ENCODE results near the gene UGT1A3.

Gene UGT1A3

GRCh38 chr2:233758141-233758540 lies 29.3 kb downstream of the UGT1A3 start:
- no peak for DNase-seq (ENCODE audit: low spot score)

DNA sequence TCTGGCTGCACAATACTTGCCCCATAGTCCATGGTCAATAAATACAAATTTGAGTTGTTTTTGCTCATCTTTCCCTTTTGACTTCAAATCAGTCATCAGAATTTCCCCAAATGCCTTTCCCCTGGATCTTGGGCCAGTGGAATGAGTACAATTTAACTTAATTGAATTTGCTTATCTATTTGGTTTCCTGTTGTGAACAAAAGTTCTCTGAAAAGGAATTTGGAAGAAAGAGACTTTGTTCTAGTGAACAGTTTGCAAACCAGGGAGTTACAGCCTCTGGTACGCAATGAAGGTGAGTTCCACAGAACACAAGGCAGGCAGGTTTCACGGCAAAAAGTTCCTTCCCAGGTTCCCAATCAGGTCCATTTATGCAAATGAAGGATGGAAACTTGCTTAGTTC lies 30.0 kb downstream of the UGT1A3 start:
- DNase-seq (ENCODE audit: low spot score), result no peak

GRCh38 chr2:233760043-233760442 lies 31.2 kb downstream of the UGT1A3 start, which contains the start of gene UGT1A1:
UGT1A1 (plus strand) TSS chr2:233760270; CDS start chr2:233760288, 18 bp downstream.
- no peak for DNase-seq (ENCODE audit: low spot score)

DNA sequence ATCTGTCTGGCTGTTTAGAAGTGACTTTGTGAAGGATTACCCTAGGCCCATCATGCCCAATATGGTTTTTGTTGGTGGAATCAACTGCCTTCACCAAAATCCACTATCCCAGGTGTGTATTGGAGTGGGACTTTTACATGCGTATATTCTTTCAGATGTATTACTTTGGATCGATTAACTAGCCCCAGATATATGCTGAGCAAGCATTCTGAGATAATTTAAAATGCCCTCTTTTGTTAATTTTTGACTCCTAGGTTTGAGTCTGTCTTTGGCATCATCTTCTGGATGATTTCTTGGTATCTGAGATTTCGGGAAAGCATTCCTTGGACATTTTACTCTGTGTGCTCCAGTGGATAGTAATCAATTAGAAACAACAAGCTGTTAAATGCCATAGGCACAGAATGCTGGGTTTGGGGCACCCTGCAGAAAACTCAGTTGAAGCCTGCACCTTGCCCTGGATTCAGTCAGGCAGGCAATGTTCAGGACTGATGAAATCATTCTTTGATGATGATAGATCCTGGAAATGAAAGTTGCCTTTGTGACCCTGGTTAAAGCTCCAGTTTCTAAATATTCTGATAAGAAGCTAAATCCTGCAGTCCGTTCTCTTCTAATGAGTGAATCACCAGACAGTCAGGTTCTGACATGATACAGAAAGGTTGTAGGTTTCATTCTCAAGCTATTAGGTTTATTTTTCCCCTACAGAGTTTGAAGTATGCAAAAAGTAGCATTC lies 32.4 kb downstream of the UGT1A3 start:
- no peak for DNase-seq (ENCODE audit: low spot score)

DNA sequence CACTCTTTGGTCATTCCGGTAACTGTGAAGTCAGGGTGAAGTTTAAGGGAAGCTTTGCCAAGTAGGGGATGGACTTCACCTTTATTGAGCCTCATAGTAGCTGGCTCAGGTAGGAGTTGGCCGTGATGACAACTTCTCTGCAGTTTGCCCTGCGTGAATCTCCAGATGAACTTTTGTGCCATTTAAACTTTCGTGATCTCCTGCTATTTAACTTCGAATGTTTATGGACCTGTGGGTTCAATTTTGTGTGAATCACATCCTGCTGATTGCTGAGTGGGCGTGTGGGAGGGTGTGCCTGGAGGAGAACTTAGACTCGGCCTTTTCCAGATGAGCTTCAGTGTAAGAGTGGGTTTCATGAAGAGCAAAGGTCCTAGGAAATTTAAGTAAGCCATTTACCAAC lies 35.4 kb downstream of the UGT1A3 start:
- DNase-seq (ENCODE audit: low spot score), result peak; percentile 18

- DNase-seq (ENCODE audit: low spot score), result no peak
Measured at GRCh38 chr2:233764761-233765160, 35.9 kb downstream of the UGT1A3 start.

DNA sequence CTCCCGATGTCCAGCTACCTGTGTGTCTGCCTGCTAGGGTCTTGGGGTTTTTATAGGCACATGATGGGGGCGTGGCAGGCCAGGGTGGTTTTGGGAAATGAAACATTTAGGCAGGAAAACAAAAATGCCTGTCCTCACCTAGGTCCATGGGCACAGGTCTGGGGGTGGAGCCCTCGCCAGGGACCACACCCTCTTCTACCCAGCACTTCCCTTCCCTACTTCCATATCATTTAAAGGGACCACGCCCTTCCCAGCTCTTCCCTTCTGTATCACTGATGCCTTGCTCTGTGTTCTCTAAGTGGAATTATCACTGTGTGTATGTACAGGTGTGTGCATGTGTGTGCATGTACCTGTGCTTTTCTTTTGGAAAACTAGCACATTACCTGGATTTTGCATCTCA lies 37.6 kb downstream of the UGT1A3 start:
- no peak for DNase-seq (ENCODE audit: low spot score)

- no peak for DNase-seq (ENCODE audit: low spot score)
Measured at GRCh38 chr2:233768076-233768475, 39.2 kb downstream of the UGT1A3 start.

- no peak for DNase-seq (ENCODE audit: low spot score)
Measured at GRCh38 chr2:233769260-233769659, 40.4 kb downstream of the UGT1A3 start.

DNA sequence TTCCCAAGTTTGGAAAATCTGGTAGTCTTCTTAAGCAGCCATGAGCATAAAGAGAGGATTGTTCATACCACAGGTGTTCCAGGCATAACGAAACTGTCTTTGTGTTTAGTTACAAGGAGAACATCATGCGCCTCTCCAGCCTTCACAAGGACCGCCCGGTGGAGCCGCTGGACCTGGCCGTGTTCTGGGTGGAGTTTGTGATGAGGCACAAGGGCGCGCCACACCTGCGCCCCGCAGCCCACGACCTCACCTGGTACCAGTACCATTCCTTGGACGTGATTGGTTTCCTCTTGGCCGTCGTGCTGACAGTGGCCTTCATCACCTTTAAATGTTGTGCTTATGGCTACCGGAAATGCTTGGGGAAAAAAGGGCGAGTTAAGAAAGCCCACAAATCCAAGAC lies 43.3 kb downstream of the UGT1A3 start:
- DNase-seq (ENCODE audit: low spot score), result no peak

- no peak for DNase-seq (ENCODE audit: low spot score)
Measured at GRCh38 chr2:233772583-233772982, 43.7 kb downstream of the UGT1A3 start.

DNA sequence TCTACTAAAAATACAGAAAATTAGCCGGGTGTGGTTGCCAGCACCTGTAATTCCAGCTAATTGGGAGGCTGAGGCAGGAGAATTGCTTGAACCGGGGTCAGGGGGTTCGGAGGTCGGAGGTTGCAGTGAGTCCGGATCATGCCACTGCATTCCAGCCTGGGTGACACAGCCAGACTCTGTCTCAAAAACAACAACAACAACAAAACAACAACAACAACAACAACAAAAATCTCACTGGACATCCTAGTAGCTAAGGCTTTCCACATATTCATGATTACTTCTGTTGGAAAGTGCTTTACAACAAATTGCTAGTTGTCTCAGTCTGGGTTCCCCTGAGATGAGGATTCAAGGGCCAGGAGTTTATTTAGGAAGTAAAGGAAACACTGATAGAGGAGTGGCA lies 45.0 kb downstream of the UGT1A3 start:
- no peak for DNase-seq (ENCODE audit: low spot score)

GRCh38 chr2:233775414-233775813 lies 46.6 kb downstream of the UGT1A3 start:
- no peak for DNase-seq (ENCODE audit: low spot score)

DNA sequence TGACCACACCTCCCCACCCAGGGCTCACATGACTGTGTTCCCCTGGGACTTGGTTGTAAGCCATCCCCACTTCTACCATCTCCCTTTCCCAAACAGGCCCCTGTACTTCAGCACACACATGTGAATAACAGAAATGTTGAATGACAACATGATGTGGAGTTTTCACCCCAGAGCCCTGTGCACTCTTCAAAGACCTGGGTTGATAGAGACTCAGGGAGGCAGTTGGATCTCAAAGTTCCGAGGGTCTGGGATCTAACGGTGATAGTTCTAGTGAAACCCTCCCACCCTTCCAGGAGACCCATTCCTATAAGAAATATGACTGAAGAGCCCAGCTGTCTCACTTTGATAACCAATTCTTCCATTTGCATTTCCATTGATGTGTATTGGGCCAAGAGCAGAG lies 49.2 kb downstream of the UGT1A3 start, which contains the start of gene MROH2A:
Gene MROH2A (plus strand): TSS at position 301 of the 400 bp plus-strand sequence. CDS start 1,029 bp downstream, outside the sequence.
- DNase-seq (ENCODE audit: low spot score), result no peak

DNA sequence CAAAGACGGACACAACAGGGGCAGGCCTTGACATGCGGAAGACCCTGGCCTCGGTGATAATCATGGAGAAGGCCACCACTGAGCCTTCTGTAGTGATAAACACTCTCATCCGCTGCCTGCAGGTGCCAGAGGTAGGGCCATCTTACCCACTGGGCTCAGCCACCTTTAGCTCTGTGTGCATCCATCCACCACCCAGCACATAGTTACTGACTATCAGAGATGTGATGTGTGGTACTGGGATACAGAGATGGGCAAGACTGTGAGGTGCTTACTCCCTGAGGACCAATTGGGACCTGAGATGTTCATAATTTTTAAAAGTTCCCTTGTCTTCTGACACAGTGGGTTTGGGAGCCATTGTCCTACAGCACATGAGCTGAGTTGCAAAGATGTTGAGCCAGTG lies 50.9 kb downstream of the UGT1A3 start:
- no peak for DNase-seq (ENCODE audit: low spot score)

GRCh38 chr2:233780771-233781170 lies 51.9 kb downstream of the UGT1A3 start:
- DNase-seq (ENCODE audit: low spot score), result no peak

DNA sequence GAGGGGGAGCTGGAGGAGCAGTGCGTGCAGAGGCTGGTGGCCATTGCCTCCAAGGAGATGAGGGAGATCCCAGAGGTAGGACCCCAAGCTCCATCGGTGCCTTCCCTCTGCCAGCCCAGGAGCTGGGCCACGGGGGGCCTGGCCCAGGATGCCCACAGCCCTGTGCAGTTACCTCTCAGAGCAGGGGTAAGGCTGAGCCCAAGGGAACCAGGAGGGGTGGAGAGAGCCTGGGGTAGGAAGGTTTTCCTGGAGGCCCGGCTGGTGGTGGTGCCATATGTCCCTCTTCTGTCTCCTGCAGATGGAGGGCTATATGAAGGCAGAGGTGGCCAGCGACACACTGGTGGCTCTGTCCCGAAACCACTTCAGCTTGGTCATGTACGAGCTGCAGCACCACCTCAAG lies 60.7 kb downstream of the UGT1A3 start:
- no peak for DNase-seq (ENCODE audit: low spot score)

DNA sequence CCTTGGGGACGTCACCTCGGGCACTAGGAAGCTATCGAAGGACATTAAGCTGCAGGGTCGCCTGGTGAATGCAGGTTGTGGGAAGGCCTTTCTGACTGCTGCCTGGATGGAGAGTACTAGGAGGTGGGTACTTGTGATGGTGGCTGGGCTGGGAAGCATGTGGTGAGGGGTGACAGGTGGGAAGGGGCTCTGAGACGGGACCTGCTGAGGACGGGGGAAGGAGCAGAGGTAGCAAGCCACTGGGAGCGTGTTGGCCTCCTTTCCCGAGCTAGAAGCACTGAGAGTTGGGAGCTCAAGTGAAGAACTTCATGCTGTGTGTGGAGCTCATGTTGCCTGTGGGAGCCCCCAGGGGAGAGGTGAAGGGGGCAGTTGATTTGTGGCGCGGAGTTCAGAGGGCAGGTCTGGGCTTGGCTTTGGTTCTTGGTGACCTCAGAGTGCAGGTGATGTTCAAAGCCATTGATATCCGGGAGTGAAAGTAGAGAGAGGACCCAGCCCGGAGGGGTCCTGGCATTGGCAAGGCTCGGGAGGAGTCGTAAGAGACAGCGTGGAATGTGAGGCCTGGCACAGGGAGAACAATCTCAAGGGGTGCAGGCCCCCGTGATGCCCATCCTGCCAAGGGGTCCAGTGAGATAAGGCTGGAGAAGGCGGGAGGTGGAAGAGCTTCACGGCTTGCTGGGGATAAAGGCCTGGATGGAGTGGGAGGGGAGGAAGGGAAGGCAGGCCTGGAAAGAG lies 62.5 kb downstream of the UGT1A3 start:
- no peak for DNase-seq (ENCODE audit: low spot score)

- DNase-seq (ENCODE audit: low spot score), result no peak
Measured at GRCh38 chr2:233791883-233792329, 63.1 kb downstream of the UGT1A3 start.

DNA sequence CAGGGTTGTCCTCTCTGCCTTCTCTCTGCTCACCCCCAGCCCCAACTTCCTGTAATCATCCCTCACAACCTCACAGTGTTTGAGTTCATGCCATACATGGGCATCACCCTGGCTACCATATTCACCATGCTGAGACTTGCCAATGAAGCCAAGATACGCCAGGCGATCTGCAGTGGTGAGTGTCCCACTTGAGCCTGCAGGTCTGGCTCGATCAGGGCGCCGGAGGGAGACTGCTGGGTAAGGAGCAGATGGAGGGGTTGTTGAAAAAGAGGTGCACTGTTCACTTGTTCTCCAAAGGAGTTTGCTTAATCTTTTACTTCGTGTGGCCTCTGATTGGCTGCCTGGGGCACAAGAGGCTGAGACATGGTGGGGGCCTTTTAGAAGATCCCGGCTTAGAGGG lies 63.9 kb downstream of the UGT1A3 start:
- DNase-seq (ENCODE audit: low spot score), result no peak

DNA sequence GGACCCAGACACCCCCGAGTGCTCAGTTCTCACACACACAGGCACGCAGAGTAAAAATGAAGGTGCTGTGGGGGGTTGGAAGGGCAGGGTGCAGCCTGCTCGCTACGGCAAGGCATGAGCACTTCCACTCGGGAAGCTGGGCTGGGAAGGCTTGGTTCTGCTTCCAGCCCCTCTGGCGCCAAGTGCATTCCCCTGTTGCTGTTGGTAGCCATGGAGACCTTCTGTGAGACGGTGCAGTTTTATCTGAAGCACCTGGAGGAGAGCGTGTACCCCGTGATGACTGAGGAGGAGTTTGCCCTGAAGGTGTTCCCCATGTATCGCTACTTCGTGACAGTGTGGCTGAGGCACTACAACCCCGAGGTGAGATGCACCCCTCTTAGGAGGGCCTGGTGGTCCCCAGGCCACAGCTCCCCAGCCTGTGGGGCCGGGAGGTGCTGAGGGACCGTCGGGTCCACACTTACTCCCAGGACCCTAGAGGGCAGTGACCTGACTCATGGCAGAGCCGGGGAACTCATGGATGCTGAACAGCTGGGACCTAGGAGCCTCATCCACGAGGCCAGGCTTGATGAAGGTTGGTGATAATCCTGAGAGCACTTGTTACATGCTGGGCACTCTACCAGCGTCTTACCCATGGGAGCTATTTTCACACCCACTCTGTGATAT lies 64.8 kb downstream of the UGT1A3 start:
- DNase-seq (ENCODE audit: low spot score), result no peak

GRCh38 chr2:233794128-233794658 lies 65.4 kb downstream of the UGT1A3 start:
- DNase-seq (ENCODE audit: low spot score), result no peak

All from AG08395 (cell line).